Uterus (tissue), 2 donors: ENCODE data around the gene ACOT13.

Experiments
- POLR2A ChIP-seq, 2 donors: fragments of 450-650 bp; IDR thresholded peaks; one replicate each; pipeline ENCODE4 v1.6.1; 2016; ENCODE audit warnings: antibody characterized with exemption in 2 of 2, mild to moderate bottlenecking in 1 of 2, moderate library complexity in 1 of 2
- TF ChIP-seq, protein P1 (sequence below), 4 experiments: fragments of 200-600 bp in 2 of 4; fragments of 450-650 bp in 2 of 4; sonication (generic) in 2 of 4; IDR thresholded peaks; one replicate each; pipeline ENCODE4 v1.5.1; 2016 to 2019; ENCODE audit warnings: antibody characterized with exemption in 4 of 4, mild to moderate bottlenecking in 2 of 4, moderate library complexity in 1 of 4

DNA sequence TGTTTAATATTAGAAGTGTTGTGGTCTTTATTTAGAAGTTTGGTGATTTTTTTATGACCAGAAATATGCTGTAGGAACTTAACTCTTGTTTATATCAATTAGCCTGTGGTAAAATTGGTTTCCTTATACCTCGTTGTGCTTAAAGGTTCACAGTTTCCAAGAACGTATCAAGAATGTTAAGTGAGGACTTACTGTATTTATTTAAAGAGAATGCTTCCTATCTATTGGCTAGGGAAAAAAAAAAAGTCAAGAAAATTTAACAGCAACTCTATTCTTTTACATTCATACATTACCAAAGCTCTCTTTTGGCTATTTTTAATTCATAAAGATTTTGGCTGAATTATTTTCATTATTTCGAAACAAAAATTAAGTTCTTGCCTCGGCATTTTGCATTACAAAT is 22.5 kb upstream of the ACOT13 start:
- TF ChIP-seq, protein P1, sequence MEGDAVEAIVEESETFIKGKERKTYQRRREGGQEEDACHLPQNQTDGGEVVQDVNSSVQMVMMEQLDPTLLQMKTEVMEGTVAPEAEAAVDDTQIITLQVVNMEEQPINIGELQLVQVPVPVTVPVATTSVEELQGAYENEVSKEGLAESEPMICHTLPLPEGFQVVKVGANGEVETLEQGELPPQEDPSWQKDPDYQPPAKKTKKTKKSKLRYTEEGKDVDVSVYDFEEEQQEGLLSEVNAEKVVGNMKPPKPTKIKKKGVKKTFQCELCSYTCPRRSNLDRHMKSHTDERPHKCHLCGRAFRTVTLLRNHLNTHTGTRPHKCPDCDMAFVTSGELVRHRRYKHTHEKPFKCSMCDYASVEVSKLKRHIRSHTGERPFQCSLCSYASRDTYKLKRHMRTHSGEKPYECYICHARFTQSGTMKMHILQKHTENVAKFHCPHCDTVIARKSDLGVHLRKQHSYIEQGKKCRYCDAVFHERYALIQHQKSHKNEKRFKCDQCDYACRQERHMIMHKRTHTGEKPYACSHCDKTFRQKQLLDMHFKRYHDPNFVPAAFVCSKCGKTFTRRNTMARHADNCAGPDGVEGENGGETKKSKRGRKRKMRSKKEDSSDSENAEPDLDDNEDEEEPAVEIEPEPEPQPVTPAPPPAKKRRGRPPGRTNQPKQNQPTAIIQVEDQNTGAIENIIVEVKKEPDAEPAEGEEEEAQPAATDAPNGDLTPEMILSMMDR (IDR thresholded peaks at IDR 0.05): no peak
- no peak for TF ChIP-seq POLR2A (IDR thresholded peaks at IDR 0.05)
